Immature natural killer cell (primary cell): ENCODE results near the gene DIRAS2. TPM values are rescaled to one million over a fixed set of nuclear protein-coding genes. Genes with fewer than 3 reads are reported as not detected.
"Not testable (repeated sequence)": the region's sequence is repeated elsewhere in the genome, so short reads cannot be mapped to it uniquely, and the experiment has no call there.

Source experiments
- DNase-seq, 3 donors: peaks; one replicate each; pipeline ENCODE4 v3.0.0; 2022; ENCODE audit warnings: mixed read lengths in 1 of 3
- H3K27ac Mint-ChIP-seq, 6 donors: one replicate each; pipeline ENCODE4 v1.8.0; 2020; ENCODE audit warnings: mixed read lengths in 6 of 6, mild to moderate bottlenecking in 5 of 6, inconsistent platforms in 4 of 6, moderate library complexity in 3 of 6
- H3K27me3 Mint-ChIP-seq, 3 donors: one replicate each; pipeline ENCODE4 v1.8.0; 2020 to 2021; ENCODE audit warnings: low read depth in 3 of 3, mild to moderate bottlenecking in 3 of 3, mixed read lengths in 3 of 3, moderate library complexity in 3 of 3, inconsistent platforms in 1 of 3
- H3K36me3 Mint-ChIP-seq, 3 donors: one replicate each; pipeline ENCODE4 v1.8.0; 2020; ENCODE audit warnings: mixed read lengths in 3 of 3, inconsistent platforms in 2 of 3, mild to moderate bottlenecking in 2 of 3
- H3K4me1 Mint-ChIP-seq, 2 donors: one replicate each; pipeline ENCODE4 v1.8.0; 2020; ENCODE audit warnings: inconsistent platforms in 2 of 2, mild to moderate bottlenecking in 2 of 2, mixed read lengths in 2 of 2, moderate library complexity in 1 of 2
- H3K4me3 Mint-ChIP-seq, 5 donors: one replicate each; pipeline ENCODE4 v1.8.0; 2020; ENCODE audit warnings: mild to moderate bottlenecking in 5 of 5, mixed read lengths in 5 of 5, inconsistent platforms in 3 of 5, moderate library complexity in 3 of 5
- H3K9me3 Mint-ChIP-seq, 6 donors: one replicate each; pipeline ENCODE4 v1.8.0; 2020; ENCODE audit warnings: mild to moderate bottlenecking in 6 of 6, mixed read lengths in 6 of 6, inconsistent platforms in 4 of 6, moderate library complexity in 3 of 6
- polyA plus RNA-seq, 3 donors: library from polyadenylated mRNA; unstranded; fragments of 300-500 nt; fragmentation: Illumina TruSeq; gene quantifications; one replicate each; pipeline ENCODE4 v1.2.3, GENCODE V29; 2021

The DIRAS2 gene
- not detected for polyA plus RNA-seq

- Mint-ChIP-seq H3K27me3 (peaks cover 0 to 16% (median 5%) of the 10 kb centered on the region in 3 donors), H3K4me3 (peak within 1 kb of the TSS in 1 of 5 donors; percentile 75)
Measured at GRCh38 chr9:90642570-90643539, at the start of gene DIRAS2. Gene DIRAS2, minus strand, starts transcription at chr9:90642824. Its CDS starts 28,997 bp downstream, at chr9:90613827.

GRCh38 chr9:90684736-90685135 is 42.1 kb upstream of the DIRAS2 start:
- no peak overlapping the region for H3K4me3 Mint-ChIP-seq
- H3K36me3 Mint-ChIP-seq: no peaks in the 10 kb centered on the region
- H3K9me3 Mint-ChIP-seq: peaks cover 0 to 2% (median 0%) of the 10 kb centered on the region in 6 donors
- H3K4me1 Mint-ChIP-seq: no peaks in the 10 kb centered on the region
- H3K27ac Mint-ChIP-seq: no peak overlapping the region
- peaks cover 3 to 6% (median 5%) of the 10 kb centered on the region in 3 donors for H3K27me3 Mint-ChIP-seq
- no peak for DNase-seq

More at GRCh38 chr9:90642570-90643539, at the start of gene DIRAS2:
- Mint-ChIP-seq H3K4me1 (peaks cover 0 to 7% of the 10 kb centered on the region in 2 donors), H3K27ac (no peak within 1 kb of the TSS), H3K9me3 (peaks cover 0 to 4% (median 0%) of the 10 kb centered on the region in 6 donors), H3K36me3 (no peaks in the 10 kb centered on the region)
- DNase-seq: peak in 1 of 3 donors; percentile 1

- no peak overlapping the region for H3K27ac Mint-ChIP-seq
- no peak for DNase-seq
- peaks cover 3 to 7% (median 6%) of the 10 kb centered on the region in 3 donors for H3K27me3 Mint-ChIP-seq
- H3K9me3 Mint-ChIP-seq: peaks cover 0 to 2% (median 0%) of the 10 kb centered on the region in 6 donors
- no peaks in the 10 kb centered on the region for H3K36me3 Mint-ChIP-seq
- no peaks in the 10 kb centered on the region for H3K4me1 Mint-ChIP-seq
- H3K4me3 Mint-ChIP-seq: no peak overlapping the region
Measured at GRCh38 chr9:90684106-90684505, 41.5 kb upstream of the DIRAS2 start.

GRCh38 chr9:90680534-90680933 is 37.9 kb upstream of the DIRAS2 start:
- H3K36me3 Mint-ChIP-seq: no peaks in the 10 kb centered on the region
- no peak for DNase-seq
- peaks cover 0 to 4% (median 4%) of the 10 kb centered on the region in 3 donors for H3K27me3 Mint-ChIP-seq
- H3K9me3 Mint-ChIP-seq: peaks cover 0 to 2% (median 0%) of the 10 kb centered on the region in 6 donors
- no peak overlapping the region for H3K27ac Mint-ChIP-seq
- no peaks in the 10 kb centered on the region for H3K4me1 Mint-ChIP-seq
- H3K4me3 Mint-ChIP-seq: no peak overlapping the region

GRCh38 chr9:90665072-90665471 is 22.4 kb upstream of the DIRAS2 start:
- Mint-ChIP-seq H3K36me3 (peaks cover 0 to 3% (median 0%) of the 10 kb centered on the region in 3 donors), H3K27ac (no peak overlapping the region), H3K9me3 (peaks cover 0 to 6% (median 1%) of the 10 kb centered on the region in 6 donors), H3K27me3 (peaks cover 10 to 21% (median 11%) of the 10 kb centered on the region in 3 donors), H3K4me3 (no peak overlapping the region), H3K4me1 (peaks cover 0 to 5% of the 10 kb centered on the region in 2 donors)
- no peak for DNase-seq

GRCh38 chr9:90659650-90660364 is 17.2 kb upstream of the DIRAS2 start:
- Mint-ChIP-seq H3K9me3 (peaks cover 0 to 2% (median 0%) of the 10 kb centered on the region in 6 donors), H3K27ac (no peak overlapping the region), H3K27me3 (peaks cover 6 to 22% (median 14%) of the 10 kb centered on the region in 3 donors), H3K36me3 (no peaks in the 10 kb centered on the region), H3K4me3 (no peak overlapping the region), H3K4me1 (peaks cover 0 to 7% of the 10 kb centered on the region in 2 donors)
- no peak for DNase-seq

- no peak overlapping the region for H3K4me3 Mint-ChIP-seq
- H3K4me1 Mint-ChIP-seq: peaks cover 0 to 7% of the 10 kb centered on the region in 2 donors
- H3K36me3 Mint-ChIP-seq: no peaks in the 10 kb centered on the region
- peaks cover 6 to 15% (median 7%) of the 10 kb centered on the region in 3 donors for H3K27me3 Mint-ChIP-seq
- DNase-seq: no peak
- peaks cover 0 to 2% (median 0%) of the 10 kb centered on the region in 6 donors for H3K9me3 Mint-ChIP-seq
- no peak overlapping the region for H3K27ac Mint-ChIP-seq
Measured at GRCh38 chr9:90658783-90659182, 16.2 kb upstream of the DIRAS2 start.

- H3K4me1 Mint-ChIP-seq: peaks cover 0 to 7% of the 10 kb centered on the region in 2 donors
- H3K4me3 Mint-ChIP-seq: no peak overlapping the region
- H3K9me3 Mint-ChIP-seq: peaks cover 0 to 2% (median 0%) of the 10 kb centered on the region in 6 donors
- peaks cover 6 to 15% (median 7%) of the 10 kb centered on the region in 3 donors for H3K27me3 Mint-ChIP-seq
- no peak for DNase-seq
- no peaks in the 10 kb centered on the region for H3K36me3 Mint-ChIP-seq
- no peak overlapping the region for H3K27ac Mint-ChIP-seq
Measured at GRCh38 chr9:90658181-90658580, 15.6 kb upstream of the DIRAS2 start.

GRCh38 chr9:90656876-90657275 is 14.3 kb upstream of the DIRAS2 start:
- H3K4me3 Mint-ChIP-seq, H3K9me3 Mint-ChIP-seq, H3K27ac Mint-ChIP-seq, DNase-seq, H3K36me3 Mint-ChIP-seq, H3K4me1 Mint-ChIP-seq: not testable (repeated sequence)
- H3K27me3 Mint-ChIP-seq: peaks cover 6 to 11% (median 7%) of the 10 kb centered on the region in 3 donors

GRCh38 chr9:90651246-90651645 is 8.6 kb upstream of the DIRAS2 start:
- H3K27ac Mint-ChIP-seq: no peak overlapping the region
- H3K4me1 Mint-ChIP-seq: no peaks in the 10 kb centered on the region
- H3K27me3 Mint-ChIP-seq: peaks cover 8 to 11% (median 10%) of the 10 kb centered on the region in 3 donors
- peaks cover 0 to 4% (median 0%) of the 10 kb centered on the region in 3 donors for H3K36me3 Mint-ChIP-seq
- DNase-seq: no peak
- H3K9me3 Mint-ChIP-seq: peaks cover 8 to 24% (median 17%) of the 10 kb centered on the region in 6 donors
- H3K4me3 Mint-ChIP-seq: no peak overlapping the region

- Mint-ChIP-seq H3K27ac (no peak overlapping the region), H3K9me3 (peaks cover 8 to 24% (median 17%) of the 10 kb centered on the region in 6 donors), H3K4me1 (peaks cover 0 to 3% of the 10 kb centered on the region in 2 donors), H3K27me3 (peaks cover 9 to 17% (median 10%) of the 10 kb centered on the region in 3 donors), H3K36me3 (peaks cover 0 to 4% (median 0%) of the 10 kb centered on the region in 3 donors), H3K4me3 (no peak overlapping the region)
- no peak for DNase-seq
Measured at GRCh38 chr9:90647843-90648242, 5.2 kb upstream of the DIRAS2 start.

GRCh38 chr9:90645721-90646120 is 3.1 kb upstream of the DIRAS2 start:
- H3K9me3 Mint-ChIP-seq: peaks cover 3 to 17% (median 10%) of the 10 kb centered on the region in 6 donors
- H3K27ac Mint-ChIP-seq: no peak overlapping the region
- H3K4me1 Mint-ChIP-seq: peaks cover 0 to 7% of the 10 kb centered on the region in 2 donors
- no peak for DNase-seq
- peaks cover 5 to 20% (median 7%) of the 10 kb centered on the region in 3 donors for H3K27me3 Mint-ChIP-seq
- H3K36me3 Mint-ChIP-seq: peaks cover 0 to under 1% (median 0%) of the 10 kb centered on the region in 3 donors
- no peak overlapping the region for H3K4me3 Mint-ChIP-seq

- peak overlapping the region in 1 of 5 donors; percentile 58 for H3K4me3 Mint-ChIP-seq
- peaks cover 0 to 2% (median 0%) of the 10 kb centered on the region in 6 donors for H3K9me3 Mint-ChIP-seq
- H3K36me3 Mint-ChIP-seq: no peaks in the 10 kb centered on the region
- H3K27ac Mint-ChIP-seq: no peak overlapping the region
- DNase-seq: no peak
- H3K4me1 Mint-ChIP-seq: peaks cover 0 to 7% of the 10 kb centered on the region in 2 donors
- peaks cover 2 to 13% (median 5%) of the 10 kb centered on the region in 3 donors for H3K27me3 Mint-ChIP-seq
Measured at GRCh38 chr9:90641884-90642487, 638 bp downstream of the DIRAS2 start.
